ENCODE measurements around the gene TLR3.
A peak's percentile ranks its signal among the peaks of the same experiment; 100 is the strongest.

Gene TLR3

DNA sequence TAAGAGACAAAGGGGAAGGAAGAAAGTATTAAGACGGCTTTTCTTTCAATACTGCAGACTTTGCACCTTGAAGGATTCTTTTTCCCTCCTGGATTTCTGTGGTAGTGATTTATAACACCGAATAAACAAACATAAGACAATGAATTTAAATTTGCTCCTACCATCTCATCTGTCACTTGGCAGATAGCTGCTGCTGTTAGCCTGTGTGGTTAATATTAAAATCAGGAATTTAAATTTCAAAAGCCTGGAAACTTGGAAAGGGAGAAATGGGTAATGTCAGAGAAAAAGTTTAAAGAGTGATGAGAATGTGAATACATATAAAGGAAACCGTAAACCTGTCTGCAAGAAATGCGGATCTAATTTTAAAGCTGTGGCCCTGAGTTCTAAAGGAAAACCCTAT is 39.0 kb downstream of the TLR3 start:
- no peak for DNase-seq

DNA sequence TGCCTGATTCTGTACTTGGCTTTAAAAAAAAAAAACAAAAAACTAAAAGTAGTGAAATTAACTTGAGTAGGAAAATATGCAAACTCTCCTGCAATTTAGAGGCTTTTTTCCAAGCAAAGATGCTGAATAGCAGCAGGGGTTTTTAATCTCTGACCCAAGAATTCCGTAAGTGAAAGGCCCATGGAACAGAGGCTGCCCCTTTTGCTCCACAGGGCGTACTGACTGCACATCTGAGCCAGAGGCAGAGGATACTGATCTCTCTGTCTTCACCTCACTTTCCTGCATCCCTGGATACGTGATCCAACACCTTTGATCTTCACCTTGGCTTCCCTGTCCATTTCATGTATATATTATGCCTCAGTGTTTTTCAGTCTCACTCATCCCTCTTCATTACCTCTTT is 39.4 kb downstream of the TLR3 start:
- no peak for DNase-seq

DNA sequence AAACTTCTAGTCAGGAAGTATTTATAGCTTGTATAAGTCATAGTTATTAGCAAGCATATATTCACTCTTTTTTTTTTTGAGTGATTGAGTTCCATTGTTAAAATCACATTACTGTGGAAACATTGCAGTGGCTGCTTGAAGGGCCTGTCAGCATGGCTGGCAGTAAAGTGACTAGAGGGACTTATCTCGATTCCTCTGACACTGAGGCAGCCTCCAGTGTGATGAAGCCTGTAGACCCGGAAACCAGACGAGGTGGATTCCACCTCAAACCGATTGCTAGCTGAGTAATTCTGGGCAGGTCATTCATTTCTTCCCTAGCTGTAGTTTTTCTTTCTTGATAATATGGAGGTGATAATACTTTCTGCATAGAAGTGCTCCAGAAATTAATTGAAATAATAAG is 40.3 kb downstream of the TLR3 start:
- no peak for DNase-seq

DNA sequence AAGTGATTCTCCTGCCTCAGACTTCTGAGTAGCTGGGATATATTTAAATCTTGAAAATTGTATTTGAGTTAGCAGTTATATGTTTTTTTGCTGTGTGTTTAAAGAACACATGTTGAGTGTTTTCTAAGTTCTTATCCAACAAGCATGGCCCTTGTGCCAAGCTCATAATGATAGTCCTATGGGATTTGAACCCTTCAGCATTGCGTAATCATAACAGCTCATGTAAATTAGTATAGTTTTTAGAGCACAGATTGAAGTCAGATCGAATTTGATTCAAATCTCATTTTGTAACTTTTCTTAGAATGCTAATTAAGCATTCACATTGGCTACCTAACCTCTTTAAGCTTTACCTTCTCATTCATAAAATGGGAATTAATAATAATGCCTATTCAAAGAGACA is 47.7 kb downstream of the TLR3 start:
- no peak for DNase-seq

DNA sequence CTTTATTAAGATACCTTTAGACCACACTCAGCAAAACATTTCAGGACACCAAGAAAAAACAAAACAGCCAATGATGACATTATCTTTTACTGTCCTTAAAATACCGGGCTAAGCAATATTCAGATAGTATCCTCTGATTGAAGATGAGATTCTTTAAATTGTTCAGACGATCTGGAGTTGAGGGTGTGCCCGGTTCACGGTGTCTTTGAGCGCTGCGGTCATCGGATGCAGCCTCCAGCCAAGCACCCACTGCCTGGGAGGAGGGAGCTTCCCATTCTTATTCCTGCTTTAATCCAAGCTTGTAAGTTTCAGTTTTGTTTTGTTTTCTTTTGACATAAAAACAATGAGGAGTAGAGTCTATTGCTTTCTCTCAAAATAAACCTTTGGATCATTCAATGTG is 49.6 kb downstream of the TLR3 start:
- DNase-seq, result no peak

DNA sequence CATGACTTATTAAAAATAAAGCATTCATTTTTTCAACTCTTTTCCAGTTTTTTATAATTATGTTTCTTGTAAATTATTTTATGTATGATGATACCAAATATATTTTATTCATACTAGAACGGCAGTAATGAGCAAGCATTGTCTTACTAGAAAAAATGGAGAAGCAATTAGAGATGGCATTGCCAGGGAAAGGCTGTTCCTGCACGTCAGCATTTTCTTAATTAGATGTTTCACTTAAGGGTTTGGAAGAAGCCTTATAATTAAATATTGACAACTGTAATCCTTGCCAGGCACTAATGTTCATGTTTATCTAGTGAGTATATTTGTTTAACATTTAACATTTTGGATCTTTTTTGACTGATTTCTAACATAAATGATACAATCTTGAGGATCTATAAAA is 52.1 kb downstream of the TLR3 start:
- no peak for DNase-seq

DNA sequence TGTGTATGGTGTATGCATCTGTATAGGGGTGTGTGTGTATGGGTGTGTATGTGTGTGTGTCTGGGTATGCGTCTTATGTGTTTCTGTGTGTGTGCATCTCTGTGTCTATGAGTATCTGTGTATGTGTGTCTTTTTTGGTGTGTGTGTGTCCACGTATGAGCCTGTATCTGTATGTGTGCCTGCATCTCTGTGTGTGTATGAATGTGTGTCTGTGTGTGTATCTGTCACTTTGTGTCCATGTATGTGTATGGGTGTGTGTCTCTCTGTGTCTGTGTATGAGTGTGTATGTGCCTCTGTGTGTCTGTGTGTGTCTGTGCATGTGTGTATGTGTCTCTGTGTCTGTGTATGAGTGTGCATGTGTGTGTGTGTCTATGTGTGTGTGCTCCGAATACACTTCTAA is 59.9 kb downstream of the TLR3 start:
- no peak for DNase-seq

DNA sequence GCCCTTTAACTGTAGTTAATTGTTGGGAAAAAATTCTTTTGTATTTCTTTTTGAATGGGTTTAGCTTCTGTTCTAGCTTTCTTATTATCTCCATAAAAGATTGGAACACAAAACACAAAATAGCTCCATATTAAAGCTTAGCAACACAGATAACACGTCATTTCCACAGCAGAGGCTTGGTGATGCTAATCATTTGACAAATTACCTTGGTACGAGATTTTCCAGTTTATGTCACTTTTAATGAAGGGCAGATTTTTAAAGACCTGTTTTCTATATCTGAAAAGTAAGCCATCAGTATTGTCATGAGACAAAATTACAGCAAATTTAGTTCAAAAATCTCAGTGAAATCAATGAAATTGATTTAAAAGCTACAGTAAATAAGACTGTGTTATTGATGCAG is 63.0 kb downstream of the TLR3 start:
- no peak for DNase-seq

DNA sequence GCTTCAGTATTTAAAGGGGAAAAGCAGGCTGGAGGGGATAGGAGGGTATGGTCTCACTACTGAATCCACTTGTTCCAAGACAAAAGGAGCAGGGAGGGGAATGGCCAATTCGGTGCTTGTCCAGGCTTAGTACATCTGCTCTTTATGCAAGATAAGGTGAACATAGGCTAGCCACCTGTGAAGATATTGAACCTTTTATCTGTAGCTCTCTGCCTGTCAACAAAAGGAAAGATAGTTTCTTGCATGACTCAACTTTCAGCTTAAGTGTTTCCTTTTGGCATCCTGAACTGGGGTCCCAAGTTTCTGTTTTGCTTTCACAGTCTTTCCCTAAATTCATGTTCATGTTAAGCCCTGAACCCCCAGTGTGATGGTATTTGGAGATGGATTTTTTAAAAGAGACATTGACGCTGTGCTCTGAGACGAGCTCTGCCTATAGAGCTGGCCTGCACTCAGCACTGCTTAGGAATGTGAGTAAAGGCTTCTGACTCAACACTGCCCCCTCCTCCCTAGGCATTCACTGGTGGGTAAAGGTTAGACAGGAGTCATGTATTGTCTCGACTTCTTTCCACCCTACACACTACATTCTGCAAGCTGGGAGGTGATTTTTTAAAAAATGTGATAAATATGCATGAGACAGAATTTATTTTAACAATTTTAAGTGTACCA is 63.8 kb downstream of the TLR3 start:
- DNase-seq, result no peak

DNA sequence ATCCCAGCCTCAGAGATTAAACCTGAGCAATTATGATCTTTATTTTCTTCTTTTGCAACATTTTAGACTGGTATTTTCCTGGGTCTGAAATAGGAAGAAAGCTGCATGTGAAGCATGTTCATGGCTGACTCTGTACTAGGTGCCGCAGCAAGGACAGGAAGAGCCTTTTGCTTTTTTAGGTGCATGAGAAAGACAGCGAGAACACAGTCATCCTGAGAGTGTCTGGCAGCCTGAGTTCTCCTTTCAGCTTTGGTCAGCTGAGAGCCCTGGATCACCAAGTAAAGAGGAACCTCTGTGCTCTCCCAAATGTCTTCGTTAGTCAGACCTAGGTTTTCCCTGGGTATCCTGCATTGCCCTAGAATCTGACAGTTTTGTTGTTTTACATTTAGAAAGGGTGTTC is 65.3 kb downstream of the TLR3 start:
- DNase-seq, result peak; percentile 70

DNA sequence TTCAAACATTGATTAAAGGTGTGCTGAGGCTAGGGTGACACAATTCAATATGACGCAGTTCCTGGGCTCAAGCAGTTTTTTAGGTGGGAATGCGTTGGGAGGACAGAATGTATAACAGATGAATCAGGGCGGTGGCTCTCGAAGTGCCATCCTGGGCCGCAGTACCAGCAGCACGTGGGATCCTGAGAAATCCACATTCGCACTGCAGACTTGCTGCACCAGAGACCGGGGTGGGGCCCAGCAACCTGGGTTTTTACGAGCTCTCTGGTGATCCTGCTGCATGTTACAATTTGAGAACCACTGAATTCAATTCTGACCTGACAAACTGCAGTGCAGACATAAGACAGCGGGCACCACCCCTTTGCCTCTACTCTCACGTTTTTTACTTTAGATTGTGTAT is 65.9 kb downstream of the TLR3 start:
- DNase-seq, result no peak

DNA sequence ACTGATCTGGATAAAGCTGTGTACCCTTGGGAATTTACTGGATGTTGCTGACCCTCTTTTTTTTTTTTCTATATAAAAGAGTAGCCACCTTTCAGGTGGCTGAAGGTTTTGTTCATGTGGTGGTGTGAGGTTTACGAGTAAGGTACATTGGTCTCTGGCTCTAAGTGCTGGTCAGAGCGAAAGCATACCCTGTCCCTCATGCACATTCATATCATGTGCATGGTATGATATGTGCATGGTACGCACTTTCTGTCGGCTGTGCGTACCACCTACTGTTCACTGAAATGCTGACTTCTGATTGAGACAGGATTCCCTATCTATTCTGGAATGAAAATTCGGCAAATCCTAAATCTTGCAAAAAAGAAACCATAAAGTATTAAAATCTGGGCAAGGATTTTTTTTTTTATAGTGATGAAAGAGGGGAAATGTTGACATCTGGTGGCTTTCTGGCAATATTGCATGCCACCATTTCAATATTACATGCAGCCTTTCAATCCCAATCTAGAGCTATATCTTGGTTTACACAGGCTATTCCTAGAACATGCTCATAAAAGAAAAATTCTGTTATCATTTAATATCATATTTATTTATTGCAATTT is 68.3 kb downstream of the TLR3 start:
- DNase-seq, result peak; percentile 13
